SIG-M5 (cell line): Measurements from ENCODE around the gene SEC16B.

Source experiments
- DNase-seq: peaks from one replicate; lab custom pipeline; 2025; lab: John Stamatoyannopoulos, UW

The SEC16B gene

DNA sequence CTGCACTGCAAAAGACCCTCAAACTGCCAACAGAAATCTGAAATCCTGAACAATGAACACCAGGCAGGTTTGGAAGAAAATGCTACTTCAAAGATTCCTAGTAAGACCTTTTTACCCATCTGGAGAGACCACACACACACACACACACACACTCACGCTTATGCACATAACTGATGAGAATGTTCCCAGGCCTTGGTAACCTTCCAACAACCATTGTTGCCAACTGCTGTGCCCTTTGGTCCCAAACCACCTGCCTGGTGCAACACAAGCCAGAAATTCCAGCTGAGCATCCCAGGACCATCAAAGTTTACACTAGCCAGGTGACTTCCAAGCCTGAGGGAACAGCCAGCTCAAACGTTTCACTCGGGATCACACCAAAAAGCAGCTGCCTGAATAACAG lies 56.9 kb downstream of the SEC16B start:
- no peak for DNase-seq

DNA sequence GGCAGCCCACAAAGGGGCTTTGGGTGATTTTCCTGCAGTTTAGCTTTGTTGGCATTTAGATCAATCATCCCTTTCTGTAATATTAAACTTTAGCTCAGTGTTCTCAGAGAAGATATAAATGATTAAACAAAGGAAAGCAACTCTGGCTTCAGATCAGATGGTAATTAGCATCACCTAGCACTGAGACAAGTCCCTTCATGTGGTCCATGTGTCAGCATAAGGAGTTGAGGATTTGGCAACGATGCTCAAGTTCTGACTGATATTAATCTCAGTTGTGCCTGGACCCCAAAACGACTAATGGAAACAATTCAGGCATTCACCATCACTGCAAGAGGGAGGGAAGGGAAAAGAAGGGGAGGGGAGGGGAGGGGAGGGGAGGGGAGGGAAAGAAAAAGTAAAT lies 60.4 kb downstream of the SEC16B start:
- no peak for DNase-seq

DNA sequence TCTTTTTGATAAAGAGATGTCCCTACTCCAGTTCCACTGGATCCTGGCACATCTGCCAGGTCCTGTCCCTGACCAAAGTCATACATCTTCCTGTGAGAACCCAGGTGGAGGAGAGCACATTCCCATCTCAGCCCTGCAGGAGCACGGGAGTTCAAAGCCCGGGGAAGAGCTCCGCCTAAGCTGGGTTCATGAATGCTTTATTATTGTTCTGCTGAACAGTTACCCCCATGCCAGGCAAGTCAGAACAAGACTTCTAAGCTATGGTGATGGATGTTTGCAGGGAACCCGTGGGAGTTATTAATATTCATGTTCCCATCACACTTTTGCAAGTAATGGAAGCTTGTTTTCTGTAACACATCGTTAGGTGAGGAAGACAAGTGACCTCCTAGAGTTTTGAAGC lies 62.9 kb downstream of the SEC16B start:
- DNase-seq = no peak

DNA sequence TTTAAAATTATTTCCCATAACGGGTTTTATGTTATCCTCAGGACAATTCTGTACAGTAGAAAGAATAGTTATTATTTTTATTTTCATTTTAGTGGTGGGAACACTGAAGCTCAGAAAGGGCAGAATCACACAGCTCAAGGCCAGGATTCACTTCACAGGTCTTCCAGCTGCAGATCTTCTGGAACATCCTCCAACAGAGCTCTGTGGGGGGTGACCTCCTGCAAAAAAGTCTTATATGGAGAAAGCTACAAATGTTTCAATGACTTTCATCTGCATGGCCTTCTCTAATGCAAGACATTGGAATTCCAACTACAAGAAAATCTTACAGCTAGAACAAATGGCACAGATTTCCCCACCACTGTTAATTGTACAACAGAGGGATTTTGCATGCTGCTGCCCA lies 64.2 kb downstream of the SEC16B start:
- DNase-seq = no peak

DNA sequence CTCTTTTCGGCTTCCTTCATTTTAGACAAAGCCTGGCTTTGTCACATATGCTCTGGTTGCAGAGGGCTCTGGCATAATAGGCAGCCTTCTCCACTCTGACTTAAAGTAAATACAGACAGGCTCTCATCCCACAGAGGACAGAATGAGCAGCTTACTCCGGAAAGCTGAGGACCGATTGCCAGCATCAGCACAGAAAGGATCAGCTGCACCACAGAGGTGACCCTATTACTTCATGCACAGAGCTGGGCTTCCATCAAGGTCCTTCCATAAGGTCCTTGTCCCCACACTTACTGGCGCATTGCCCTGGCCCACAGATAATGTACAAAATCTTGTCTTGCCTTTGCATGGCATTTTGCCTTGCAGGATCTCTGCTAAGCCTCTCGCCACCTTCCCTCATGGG lies 67.6 kb downstream of the SEC16B start:
- DNase-seq = no peak

DNA sequence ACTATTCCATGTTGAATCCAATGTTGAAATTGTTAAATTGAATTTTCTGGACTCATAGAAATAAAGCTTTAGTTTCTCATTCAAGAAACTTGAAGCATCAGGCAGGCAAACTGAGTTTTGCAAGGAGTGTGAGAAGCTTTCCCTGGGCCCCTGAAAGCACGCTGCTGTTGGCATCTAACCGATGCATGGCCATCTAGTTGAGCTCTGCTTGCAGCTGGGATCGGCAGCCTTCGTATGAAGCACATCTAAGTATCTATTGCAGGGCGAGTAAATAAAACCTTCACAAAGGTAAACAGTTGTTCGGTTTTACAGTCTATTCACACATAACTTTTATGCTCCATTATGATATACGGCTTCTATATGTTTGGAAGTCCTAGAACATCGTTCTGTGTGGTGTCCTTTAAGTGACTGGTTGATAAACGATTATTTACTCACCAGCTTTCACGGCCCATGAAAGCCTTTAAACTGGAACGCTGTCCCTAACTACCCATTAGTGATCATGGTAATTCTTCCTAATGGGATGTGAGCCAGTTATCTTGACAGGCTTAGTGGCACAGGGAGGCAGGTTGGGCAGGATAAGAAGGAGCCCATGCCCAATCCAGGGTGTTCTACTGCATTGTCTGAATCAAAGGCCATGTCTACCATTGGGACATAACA lies 71.7 kb downstream of the SEC16B start:
- no peak for DNase-seq

DNA sequence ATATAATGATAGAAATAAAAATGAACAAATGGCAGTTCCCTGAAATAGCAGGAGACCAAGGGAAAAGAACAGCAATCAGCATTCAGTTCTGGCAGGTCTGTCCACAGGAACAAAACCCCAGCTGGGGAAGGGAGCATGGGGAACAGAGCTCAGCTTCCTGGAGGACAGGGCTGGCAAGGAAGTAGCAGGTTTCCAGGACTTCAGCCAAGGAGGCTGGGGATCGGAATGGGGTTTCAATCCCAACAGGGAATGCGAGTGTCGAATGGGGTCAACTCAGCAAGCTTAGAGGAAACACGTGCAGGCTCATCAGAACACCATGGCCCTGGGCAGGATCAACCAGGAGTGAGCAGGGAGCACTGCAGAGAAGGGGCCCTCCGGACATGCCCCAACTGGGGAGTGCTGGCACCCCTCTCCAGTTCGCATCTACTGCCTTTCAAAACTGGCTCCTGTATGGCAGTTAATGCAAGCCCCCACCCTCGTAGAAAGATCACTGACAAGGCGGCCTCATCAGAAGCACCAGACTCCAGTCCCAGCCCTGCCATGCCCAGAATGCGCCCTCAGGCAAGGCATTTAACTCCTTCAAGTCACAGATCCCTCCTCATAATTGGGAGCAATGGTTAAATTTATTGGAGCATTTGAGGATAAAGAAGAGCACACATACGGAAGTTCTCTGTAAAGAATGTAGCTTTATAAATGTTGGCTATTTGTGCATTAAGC lies 72.4 kb downstream of the SEC16B start:
- DNase-seq = no peak
